PFSK-1 (cell line): ENCODE measurements around the gene GUCY1A1.

Experiments used
- FOXP2 ChIP-seq: optimal IDR thresholded peaks from 2 replicates; pipeline ENCODE3; 2011; ENCODE audit warnings: borderline replicate concordance, control low read depth, inconsistent platforms; ENCODE audit not compliant: insufficient read depth; ENCODE audit errors: extremely low read length, extremely low read depth
- POLR2AphosphoS5 ChIP-seq: IDR thresholded peaks from 2 replicates; pipeline ENCODE4 v1.6.1; 2012; ENCODE audit warnings: low read depth, mild to moderate bottlenecking, control low read depth, low read length, moderate library complexity
- REST ChIP-seq, 2 experiments: IDR thresholded peaks; 2 replicates each; pipeline versions ENCODE4 v1.6.1 to v1.8.0; 2011 to 2012; ENCODE audit warnings: low read depth in 2 of 2, low read length in 2 of 2, control low read depth in 1 of 2, inconsistent platforms in 1 of 2, mild to moderate bottlenecking in 1 of 2, moderate library complexity in 1 of 2; ENCODE audit not compliant: insufficient read depth in 1 of 2
- SIN3A ChIP-seq: IDR thresholded peaks from 2 replicates; pipeline ENCODE4 v1.6.1; 2012; ENCODE audit warnings: mild to moderate bottlenecking, low read length, moderate library complexity, borderline replicate concordance; ENCODE audit not compliant: insufficient read depth
- TAF1 ChIP-seq: IDR thresholded peaks from 2 replicates; pipeline ENCODE4 v1.6.1; 2012; ENCODE audit warnings: low read length, control low read depth, borderline replicate concordance; ENCODE audit not compliant: insufficient read depth

Gene GUCY1A1

GRCh38 chr4:155742310-155743015 lies 75.8 kb downstream of the GUCY1A1 start:
- TF ChIP-seq TAF1 (no peak), SIN3A (no peak)

GRCh38 chr4:155745984-155746383 lies 79.3 kb downstream of the GUCY1A1 start:
- no peak for TF ChIP-seq TAF1
- TF ChIP-seq SIN3A: no peak
- TF ChIP-seq POLR2AphosphoS5: no peak
- no peak for TF ChIP-seq FOXP2
- TF ChIP-seq REST (IDR thresholded peaks at IDR 0.05; ENCODE audit: insufficient read depth in 1 of 2, low read depth in 2 of 2, low read length in 2 of 2): no peak

GRCh38 chr4:155748039-155748438 lies 81.4 kb downstream of the GUCY1A1 start:
- TF ChIP-seq POLR2AphosphoS5: no peak
- no peak for TF ChIP-seq REST (IDR thresholded peaks at IDR 0.05; ENCODE audit: insufficient read depth in 1 of 2, low read depth in 2 of 2, low read length in 2 of 2)
- no peak for TF ChIP-seq TAF1
- no peak for TF ChIP-seq FOXP2
- no peak for TF ChIP-seq SIN3A

GRCh38 chr4:155749041-155749440 lies 82.4 kb downstream of the GUCY1A1 start:
- TF ChIP-seq SIN3A: no peak
- TF ChIP-seq TAF1: no peak
- TF ChIP-seq POLR2AphosphoS5: no peak
- no peak for TF ChIP-seq REST (IDR thresholded peaks at IDR 0.05; ENCODE audit: insufficient read depth in 1 of 2, low read depth in 2 of 2, low read length in 2 of 2)

GRCh38 chr4:155751569-155751968 lies 84.9 kb downstream of the GUCY1A1 start:
- TF ChIP-seq POLR2AphosphoS5: no peak
- TF ChIP-seq SIN3A: no peak
- no peak for TF ChIP-seq FOXP2
- no peak for TF ChIP-seq REST (IDR thresholded peaks at IDR 0.05; ENCODE audit: insufficient read depth in 1 of 2, low read depth in 2 of 2, low read length in 2 of 2)
- TF ChIP-seq TAF1: no peak
